Small intestine (tissue), 7 donors: Measurements from ENCODE around the gene PC. TPM values are rescaled to one million over a fixed set of nuclear protein-coding genes. Genes with fewer than 3 reads are reported as not detected.

Experiments
- DNase-seq, 2 donors: peaks; one replicate each; pipeline versions ENCODE4 v3.0.0 to v3.0.0-alpha.2; 2013
- FAIRE-seq: peaks from 2 replicates; lab custom pipeline; 2012; peaks lifted over from hg19 to GRCh38; lab: Jason Lieb, UNC
- H3K27ac ChIP-seq, 3 donors: one replicate each; pipeline ENCODE4 v1.5.1; 2013; ENCODE audit warnings: low read length in 2 of 3, mild to moderate bottlenecking in 2 of 3, control low read depth in 1 of 3, inconsistent platforms in 1 of 3, low read depth in 1 of 3, moderate library complexity in 1 of 3
- H3K27me3 ChIP-seq, 3 donors: one replicate each; pipeline ENCODE4 v1.6.1; 2013; ENCODE audit warnings: low read length in 3 of 3, inconsistent platforms in 1 of 3; ENCODE audit not compliant: control insufficient read depth in 3 of 3, insufficient read depth in 3 of 3
- H3K36me3 ChIP-seq, 3 donors: one replicate each; pipeline ENCODE4 v1.6.1; 2013; ENCODE audit warnings: low read length in 3 of 3, inconsistent platforms in 1 of 3, low read depth in 1 of 3, mild to moderate bottlenecking in 1 of 3, moderate library complexity in 1 of 3; ENCODE audit not compliant: control insufficient read depth in 3 of 3, insufficient read depth in 2 of 3
- H3K4me1 ChIP-seq, 3 donors: one replicate each; pipeline ENCODE4 v1.6.1; 2013; ENCODE audit warnings: low read length in 2 of 3, inconsistent platforms in 1 of 3, low read depth in 1 of 3, mild to moderate bottlenecking in 1 of 3, moderate library complexity in 1 of 3; ENCODE audit not compliant: control insufficient read depth in 3 of 3, insufficient read depth in 2 of 3
- H3K4me3 ChIP-seq, 3 donors: one replicate each; pipeline ENCODE4 v1.5.1; 2013; ENCODE audit warnings: low read length in 3 of 3, control low read depth in 1 of 3, inconsistent platforms in 1 of 3, low read depth in 1 of 3, mild to moderate bottlenecking in 1 of 3, moderate library complexity in 1 of 3
- H3K9me3 ChIP-seq, 2 donors: one replicate each; pipeline ENCODE4 v1.6.1; 2013; ENCODE audit warnings: low read depth in 1 of 2, low read length in 1 of 2; ENCODE audit not compliant: control insufficient read depth in 2 of 2, insufficient read depth in 1 of 2
- WGBS, 3 donors: extraction: QIAGEN DNeasy Blood & Tissue Kit; methylation state at CpG; one replicate each; pipeline ENCODE4 v1.1.7; 2013; 5-methylcytosine and 5-hydroxymethylcytosine counted together
- polyA plus RNA-seq, 4 donors: library from polyadenylated mRNA; stranded (reverse) in 3 of 4; unstranded in 1 of 4; fragments of 200-250 nt in 3 of 4; fragments of 120-200 nt in 1 of 4; gene quantifications; one replicate each; pipeline versions ENCODE4 v1.2.1 to v1.2.3, GENCODE V29; 2013
- donor health status: healthy with polysubstance abuse.
- donor health status: control.
- donor health status: control.
- donor health status: Bipolar disorder and iron deficiency.
- donor health status: healthy.

The PC gene
- polyA plus RNA-seq, 4 donors = 19.9 to 89.5 (median 46.6) TPM

DNA sequence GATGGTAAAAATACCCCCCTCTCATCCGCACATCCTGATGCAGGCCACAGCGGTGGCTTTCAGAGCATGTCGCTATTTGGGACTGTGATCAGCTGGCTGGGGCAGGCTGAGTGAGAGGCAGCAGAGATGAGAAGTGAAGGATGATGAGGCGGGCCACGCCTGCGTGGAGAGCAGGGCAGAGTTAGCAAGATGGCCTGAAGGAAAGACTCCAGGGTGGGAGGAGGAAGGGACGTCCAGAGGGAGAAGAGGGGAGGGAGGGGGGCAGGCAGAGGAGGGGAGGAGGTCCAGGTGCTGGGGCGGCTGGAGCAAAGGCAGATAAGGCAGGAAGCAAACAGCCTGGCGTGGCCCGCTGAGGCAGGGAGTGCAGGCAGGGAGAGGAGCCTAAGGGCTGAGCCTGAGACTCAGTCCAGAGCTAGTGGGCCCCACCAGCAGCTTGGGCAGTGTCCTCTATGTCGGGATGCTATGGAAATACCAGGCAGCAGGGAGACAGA lies 72.2 kb downstream of the PC start:
- H3K36me3 ChIP-seq = peaks cover 0 to 7% (median 0%) of the 10 kb centered on the region in 3 donors
- WGBS, 3 donors = 51 to 67% (median 65%) methylated on average over 11 of the region's 11 CpGs
- no peak for DNase-seq

GRCh38 chr11:66885469-66885868 lies 72.7 kb downstream of the PC start:
- FAIRE-seq = no peak
- Histone ChIP-seq H3K36me3 (peaks cover 0 to 7% (median 0%) of the 10 kb centered on the region in 3 donors), H3K4me1 (peaks cover 0 to 10% (median 0%) of the 10 kb centered on the region in 3 donors), H3K9me3 (no peaks in the 10 kb centered on the region), H3K27ac (no peak overlapping the region), H3K27me3 (no peaks in the 10 kb centered on the region), H3K4me3 (no peak overlapping the region)
- WGBS, 3 donors = 79 to 84% (median 83%) methylated on average over 4 of the region's 4 CpGs
- DNase-seq = no peak

More for the DNA sequence above, 72.2 kb downstream of the PC start:
- Histone ChIP-seq H3K27me3 (no peaks in the 10 kb centered on the region), H3K4me1 (peaks cover 0 to 10% (median 0%) of the 10 kb centered on the region in 3 donors), H3K27ac (no peak overlapping the region), H3K4me3 (no peak overlapping the region), H3K9me3 (no peaks in the 10 kb centered on the region)
- FAIRE-seq = no peak

- H3K4me1 ChIP-seq = peaks cover 0 to 10% (median 0%) of the 10 kb centered on the region in 3 donors
- no peaks in the 10 kb centered on the region for H3K9me3 ChIP-seq
- FAIRE-seq = no peak
- no peak overlapping the region for H3K4me3 ChIP-seq
- 90 to 97% (median 97%) methylated on average over 4 of the region's 4 CpGs for WGBS, 3 donors
- peaks cover 0 to 7% (median 0%) of the 10 kb centered on the region in 3 donors for H3K36me3 ChIP-seq
- no peak overlapping the region for H3K27ac ChIP-seq
- no peaks in the 10 kb centered on the region for H3K27me3 ChIP-seq
- no peak for DNase-seq
Observed at GRCh38 chr11:66884443-66884842, 73.7 kb downstream of the PC start.

GRCh38 chr11:66883016-66883965 lies 74.9 kb downstream of the PC start:
- Histone ChIP-seq H3K27ac (no peak overlapping the region), H3K4me1 (peaks cover 0 to 10% (median 0%) of the 10 kb centered on the region in 3 donors), H3K4me3 (no peak overlapping the region), H3K36me3 (peaks cover 0 to 7% (median 0%) of the 10 kb centered on the region in 3 donors), H3K9me3 (no peaks in the 10 kb centered on the region), H3K27me3 (no peaks in the 10 kb centered on the region)
- DNase-seq = peak; percentile 70 to 73
- WGBS, 3 donors = 9 to 47% (median 30%) methylated on average over 29 of the region's 29 CpGs
- FAIRE-seq = no peak

- peaks cover 0 to 10% (median 0%) of the 10 kb centered on the region in 3 donors for H3K4me1 ChIP-seq
- FAIRE-seq (no peak), DNase-seq (no peak)
- peaks cover 0 to 3% (median 0%) of the 10 kb centered on the region in 3 donors for H3K36me3 ChIP-seq
- H3K27ac ChIP-seq = no peak overlapping the region
- WGBS, 3 donors = 15 to 52% (median 24%) methylated on average over 13 to 14 of the region's 14 CpGs
- H3K9me3 ChIP-seq = no peaks in the 10 kb centered on the region
- H3K4me3 ChIP-seq = no peak overlapping the region
- no peaks in the 10 kb centered on the region for H3K27me3 ChIP-seq
Observed at GRCh38 chr11:66882561-66883015, 75.6 kb downstream of the PC start.

DNA sequence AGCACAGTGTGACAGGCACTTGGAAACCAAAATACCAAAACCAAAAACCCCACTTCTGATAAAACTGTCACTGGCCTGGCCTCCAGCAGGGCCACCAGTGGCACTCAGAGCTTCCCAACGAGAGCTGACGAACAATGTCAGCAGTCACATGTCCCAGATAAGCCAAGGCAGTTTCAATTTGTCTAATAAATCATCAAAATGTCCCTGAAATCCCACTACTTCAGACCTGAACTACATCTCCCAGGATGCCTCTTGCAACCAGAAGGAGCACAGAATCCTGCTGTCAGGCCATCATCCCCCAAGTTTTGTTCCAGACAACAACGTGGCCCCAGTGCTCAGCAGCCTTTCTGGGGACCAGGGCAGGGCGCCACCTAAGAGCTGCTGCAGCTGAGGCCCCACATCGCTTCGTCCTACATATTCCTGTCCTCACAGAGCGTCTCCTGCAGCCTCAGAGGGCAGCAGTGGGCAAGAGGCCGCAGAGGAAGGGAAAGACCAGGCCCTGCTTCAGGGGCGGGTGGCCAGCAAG lies 76.2 kb downstream of the PC start:
- DNase-seq (no peak), FAIRE-seq (no peak)
- no peaks in the 10 kb centered on the region for H3K9me3 ChIP-seq
- H3K27me3 ChIP-seq = no peaks in the 10 kb centered on the region
- H3K27ac ChIP-seq = no peak overlapping the region
- peaks cover 0 to 3% (median 0%) of the 10 kb centered on the region in 3 donors for H3K36me3 ChIP-seq
- H3K4me3 ChIP-seq = no peak overlapping the region
- H3K4me1 ChIP-seq = peaks cover 0 to 10% (median 0%) of the 10 kb centered on the region in 3 donors
- 72 to 86% (median 85%) methylated on average over 9 of the region's 9 CpGs for WGBS, 3 donors

DNA sequence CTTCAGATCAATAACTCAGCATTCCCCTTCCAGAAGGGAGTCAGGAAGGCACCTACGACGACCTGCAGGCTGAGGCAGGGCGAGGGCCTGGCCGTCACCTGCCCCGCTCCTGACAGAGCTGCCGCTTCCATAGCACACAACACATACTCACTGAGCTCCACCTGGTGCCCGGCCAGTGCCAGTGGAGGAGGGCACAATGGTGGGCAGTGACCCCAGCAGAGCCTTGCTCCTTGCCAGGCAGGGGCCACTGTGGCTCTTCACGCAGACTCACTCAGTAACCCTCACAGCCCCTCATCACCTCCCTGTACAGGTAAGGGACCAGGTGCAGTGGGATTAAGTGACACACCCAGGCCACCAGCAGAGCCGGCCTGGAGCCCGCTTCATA lies 76.7 kb downstream of the PC start:
- H3K36me3 ChIP-seq = no peaks in the 10 kb centered on the region
- 92 to 93% (median 92%) methylated on average over 10 of the region's 10 CpGs for WGBS, 3 donors
- H3K27me3 ChIP-seq = no peaks in the 10 kb centered on the region
- H3K4me3 ChIP-seq = no peak overlapping the region
- H3K4me1 ChIP-seq = peaks cover 0 to 10% (median 0%) of the 10 kb centered on the region in 3 donors
- H3K27ac ChIP-seq = no peak overlapping the region
- no peak for DNase-seq
- FAIRE-seq = no peak
- no peaks in the 10 kb centered on the region for H3K9me3 ChIP-seq
